ENCODE measurements around the gene ZNF280C.
"Not testable (repeated sequence)": the region's sequence is repeated elsewhere in the genome, so short reads cannot be mapped to it uniquely, and the experiment has no call there.

The ZNF280C gene

DNA sequence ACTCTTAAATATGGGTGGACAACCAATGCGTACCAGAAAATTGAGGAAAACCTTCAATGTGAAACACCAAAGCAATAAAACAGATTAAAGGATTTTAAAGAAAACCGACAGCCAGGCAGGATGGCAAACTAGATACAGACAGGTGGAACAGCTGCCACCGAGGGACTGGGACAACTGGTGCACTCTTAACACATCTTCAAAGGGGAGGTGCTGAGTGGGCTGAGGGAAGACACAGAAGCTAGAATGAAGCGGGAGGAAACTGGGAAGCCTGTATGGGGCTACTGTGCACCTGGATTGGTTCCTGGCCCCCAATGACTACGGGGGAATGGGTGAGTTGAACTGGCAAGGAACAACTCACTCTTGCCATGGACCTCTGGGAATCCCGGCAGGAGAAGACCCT lies 20.7 kb downstream of the ZNF280C start:
- Histone ChIP-seq H3K9me3 (ENCODE audit: insufficient read depth, low read length) (no peaks in the 10 kb centered on the region), H2AFZ (ENCODE audit: low read depth, low read length, severe bottlenecking) (no peak overlapping the region), H3K9me2 (replicated peaks; ENCODE audit: insufficient read depth, low read length) (no peaks in the 10 kb centered on the region), H3F3A (ENCODE audit: insufficient read depth) (no peaks in the 10 kb centered on the region), H3K4me2 (ENCODE audit: low read depth, low read length, poor library complexity, severe bottlenecking) (no peak overlapping the region), H3K27me3 (ENCODE audit: low read length) (no peaks in the 10 kb centered on the region), H3K9ac (ENCODE audit: low read length) (no peak overlapping the region), H3K36me3 (ENCODE audit: low read length) (no peaks in the 10 kb centered on the region), H3K27ac (ENCODE audit: low read depth, low read length) (no peak overlapping the region), H4K20me1 (ENCODE audit: low read depth, low read length) (no peaks in the 10 kb centered on the region), H3K4me3 (ENCODE audit: insufficient read depth, low read length, poor library complexity, severe bottlenecking) (no peak overlapping the region), H3K79me2 (ENCODE audit: insufficient read depth, low read length) (peaks cover 4% of the 10 kb centered on the region; the same call in 1 of the 2 replicates)
- TF ChIP-seq CTCF (IDR thresholded peaks at IDR 0.05; ENCODE audit: insufficient read depth, low read length, poor library complexity, severe bottlenecking) (no peak), EZH2phosphoT487 (conservative IDR thresholded peaks at IDR 0.05; ENCODE audit: low read length) (no peak)

- H2AFZ ChIP-seq (ENCODE audit: low read depth, low read length, severe bottlenecking), result no peak overlapping the region
- H3K27me3 ChIP-seq (ENCODE audit: low read length), result no peaks in the 10 kb centered on the region
- H3K4me3 ChIP-seq (ENCODE audit: insufficient read depth, low read length, poor library complexity, severe bottlenecking), result no peak overlapping the region
- no peaks in the 10 kb centered on the region for H3K79me2 ChIP-seq (ENCODE audit: insufficient read depth, low read length)
- H3K9me3 ChIP-seq (ENCODE audit: insufficient read depth, low read length), result no peaks in the 10 kb centered on the region
- H3K27ac ChIP-seq (ENCODE audit: low read depth, low read length), result no peak overlapping the region
- no peaks in the 10 kb centered on the region for H3K9me2 ChIP-seq (replicated peaks; ENCODE audit: insufficient read depth, low read length)
- H3K36me3 ChIP-seq (ENCODE audit: low read length), result no peaks in the 10 kb centered on the region
- TF ChIP-seq CTCF (IDR thresholded peaks at IDR 0.05; ENCODE audit: insufficient read depth, low read length, poor library complexity, severe bottlenecking), result no peak
- TF ChIP-seq EZH2phosphoT487 (conservative IDR thresholded peaks at IDR 0.05; ENCODE audit: low read length), result no peak
- no peaks in the 10 kb centered on the region for H3F3A ChIP-seq (ENCODE audit: insufficient read depth)
- no peak overlapping the region for H3K4me2 ChIP-seq (ENCODE audit: low read depth, low read length, poor library complexity, severe bottlenecking)
- no peak overlapping the region for H3K9ac ChIP-seq (ENCODE audit: low read length)
- no peaks in the 10 kb centered on the region for H4K20me1 ChIP-seq (ENCODE audit: low read depth, low read length)
These were observed 22.6 kb downstream of the ZNF280C start for GRCh38 chrX:130246084-130246483.

DNA sequence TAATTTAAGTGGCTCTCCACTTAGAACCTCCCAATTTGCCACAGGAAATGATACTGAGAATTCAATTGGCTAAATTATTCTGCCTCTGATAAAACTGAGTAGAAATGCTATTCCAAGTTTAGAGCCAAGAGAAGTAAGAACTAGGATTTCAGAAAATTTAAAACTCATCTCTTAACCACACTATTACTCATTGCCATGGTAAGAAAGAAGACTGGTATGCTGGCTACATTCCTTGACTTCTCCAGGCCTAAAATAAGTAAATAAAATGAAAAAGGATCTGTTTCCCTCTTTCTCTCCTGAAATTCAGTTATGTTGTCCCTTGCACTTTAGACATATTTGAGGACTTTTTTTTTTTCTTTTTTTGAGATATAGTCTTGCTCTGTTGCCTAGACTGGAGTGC lies 23.3 kb downstream of the ZNF280C start:
- H3F3A ChIP-seq (ENCODE audit: insufficient read depth), result no peaks in the 10 kb centered on the region
- H3K4me3 ChIP-seq (ENCODE audit: insufficient read depth, low read length, poor library complexity, severe bottlenecking), result no peak overlapping the region
- no peaks in the 10 kb centered on the region for H3K27me3 ChIP-seq (ENCODE audit: low read length)
- no peak overlapping the region for H2AFZ ChIP-seq (ENCODE audit: low read depth, low read length, severe bottlenecking)
- no peak overlapping the region for H3K4me2 ChIP-seq (ENCODE audit: low read depth, low read length, poor library complexity, severe bottlenecking)
- no peaks in the 10 kb centered on the region for H3K9me3 ChIP-seq (ENCODE audit: insufficient read depth, low read length)
- no peaks in the 10 kb centered on the region; the same call in 1 of the 2 replicates for H3K36me3 ChIP-seq (ENCODE audit: low read length)
- H3K9ac ChIP-seq (ENCODE audit: low read length), result no peak overlapping the region
- no peaks in the 10 kb centered on the region for H3K79me2 ChIP-seq (ENCODE audit: insufficient read depth, low read length)
- no peaks in the 10 kb centered on the region for H3K9me2 ChIP-seq (replicated peaks; ENCODE audit: insufficient read depth, low read length)
- H3K27ac ChIP-seq (ENCODE audit: low read depth, low read length), result no peak overlapping the region
- no peaks in the 10 kb centered on the region for H4K20me1 ChIP-seq (ENCODE audit: low read depth, low read length)
- no peak for TF ChIP-seq CTCF (IDR thresholded peaks at IDR 0.05; ENCODE audit: insufficient read depth, low read length, poor library complexity, severe bottlenecking)
- no peak for TF ChIP-seq EZH2phosphoT487 (conservative IDR thresholded peaks at IDR 0.05; ENCODE audit: low read length)

DNA sequence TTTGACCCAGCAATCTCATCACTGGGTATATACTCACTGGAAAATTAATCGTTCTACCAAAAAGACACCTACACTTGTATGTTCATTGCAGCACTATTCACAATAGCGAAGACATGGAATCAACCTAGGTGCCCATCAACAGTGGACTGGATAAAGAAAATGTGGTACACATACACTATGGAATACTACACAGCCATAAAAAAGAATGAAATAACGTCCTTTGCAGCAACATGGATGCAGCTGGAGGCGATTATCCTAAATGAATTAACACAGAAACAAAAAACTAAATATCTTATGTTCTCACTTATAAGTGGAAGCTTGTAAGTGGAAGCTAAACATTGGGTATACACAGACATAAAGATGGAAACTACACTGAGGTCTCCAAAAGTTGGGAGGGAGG lies 37.5 kb downstream of the ZNF280C start:
- H3K27me3 ChIP-seq (ENCODE audit: low read length); H3F3A ChIP-seq (ENCODE audit: insufficient read depth); H3K4me2 ChIP-seq (ENCODE audit: low read depth, low read length, poor library complexity, severe bottlenecking); H3K9me3 ChIP-seq (ENCODE audit: insufficient read depth, low read length); H3K4me3 ChIP-seq (ENCODE audit: insufficient read depth, low read length, poor library complexity, severe bottlenecking); H3K9ac ChIP-seq (ENCODE audit: low read length); H3K27ac ChIP-seq (ENCODE audit: low read depth, low read length); H3K9me2 ChIP-seq (replicated peaks; ENCODE audit: insufficient read depth, low read length); H4K20me1 ChIP-seq (ENCODE audit: low read depth, low read length); H3K79me2 ChIP-seq (ENCODE audit: insufficient read depth, low read length); H2AFZ ChIP-seq (ENCODE audit: low read depth, low read length, severe bottlenecking): not testable (repeated sequence)
- H3K36me3 ChIP-seq (ENCODE audit: low read length), result peaks cover 21% of the 10 kb centered on the region; the same call in 1 of the 2 replicates
